ES-I3 (cell line): ENCODE results near the gene USP46.

Experiments used
- H3K36me3 ChIP-seq: 2 replicates; pipeline ENCODE4 v1.6.1; 2013; ENCODE audit warnings: mild to moderate bottlenecking, low read length, control low read depth, moderate library complexity; ENCODE audit not compliant: insufficient read depth
- H3K4me1 ChIP-seq: 2 replicates; pipeline ENCODE4 v1.6.1; 2013; ENCODE audit warnings: mild to moderate bottlenecking, control low read depth, low read length; ENCODE audit not compliant: insufficient read depth
- H3K9ac ChIP-seq: 2 replicates; pipeline ENCODE4 v1.6.1; 2013; ENCODE audit warnings: low read depth, mild to moderate bottlenecking, low read length, moderate library complexity
- H3K9me3 ChIP-seq: 2 replicates; pipeline ENCODE4 v1.6.1; 2013; ENCODE audit warnings: mild to moderate bottlenecking, low read length, moderate library complexity; ENCODE audit not compliant: control insufficient read depth, insufficient read depth

USP46 gene

GRCh38 chr4:52560844-52561280, 98.2 kb downstream of the USP46 start:
- H3K36me3 ChIP-seq: no peaks in the 10 kb centered on the region
- H3K9me3 ChIP-seq: no peaks in the 10 kb centered on the region
- no peaks in the 10 kb centered on the region for H3K4me1 ChIP-seq
- H3K9ac ChIP-seq: no peak overlapping the region

DNA sequence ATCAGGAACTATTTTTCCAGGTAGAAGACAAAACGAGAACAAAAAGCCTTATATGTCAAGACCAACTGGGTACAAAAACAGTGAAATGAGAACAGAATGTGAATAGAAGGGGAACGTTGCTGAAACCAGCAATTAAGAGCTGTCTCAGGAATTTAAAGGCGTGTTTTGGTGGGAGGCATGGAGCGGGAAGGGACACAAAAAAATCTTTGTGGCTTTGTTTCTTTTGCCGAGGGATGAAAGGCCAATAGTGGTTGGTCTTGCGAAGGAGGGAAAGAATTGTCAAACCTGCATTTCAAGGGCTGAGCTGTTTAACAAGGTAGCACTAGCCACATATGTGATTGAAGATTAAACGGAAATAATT, 103.8 kb downstream of the USP46 start:
- Histone ChIP-seq H3K36me3 (no peaks in the 10 kb centered on the region), H3K9me3 (no peaks in the 10 kb centered on the region), H3K9ac (no peak overlapping the region), H3K4me1 (0 out of 2 replicates have a peak, but pooled peaks cover 3% of the 10 kb centered on the region)

- H3K9ac ChIP-seq: no peak overlapping the region
- H3K4me1 ChIP-seq: peaks cover 3% of the 10 kb centered on the region; the same call in 1 of the 2 replicates
- no peaks in the 10 kb centered on the region for H3K9me3 ChIP-seq
- no peaks in the 10 kb centered on the region for H3K36me3 ChIP-seq
These were observed 104.3 kb downstream of the USP46 start for GRCh38 chr4:52554612-52555355.

DNA sequence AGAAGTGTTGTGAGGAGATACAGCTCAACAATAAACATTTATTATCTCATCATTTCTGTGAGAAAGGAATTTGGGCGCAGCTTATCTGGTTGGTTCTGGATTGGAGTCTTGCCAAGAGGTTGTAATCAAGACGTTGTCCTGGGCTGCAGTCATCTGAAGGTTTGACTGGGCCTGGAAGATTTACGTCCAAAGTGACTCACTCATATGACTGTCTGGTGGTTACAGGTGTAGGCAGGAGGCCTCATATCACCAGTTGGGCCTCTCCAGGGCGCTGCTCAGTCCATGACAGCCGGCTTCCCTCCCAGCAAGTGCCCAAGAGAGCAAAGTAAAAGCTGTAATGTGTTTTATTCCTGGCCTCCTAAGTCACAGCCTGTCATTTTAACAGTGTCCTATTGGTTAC, 106.3 kb downstream of the USP46 start:
- no peak overlapping the region for H3K9ac ChIP-seq
- H3K36me3 ChIP-seq: no peaks in the 10 kb centered on the region
- peaks cover 3% of the 10 kb centered on the region; the same call in 1 of the 2 replicates for H3K4me1 ChIP-seq
- H3K9me3 ChIP-seq: no peaks in the 10 kb centered on the region

GRCh38 chr4:52551487-52551886, 107.6 kb downstream of the USP46 start:
- Histone ChIP-seq H3K36me3 (no peaks in the 10 kb centered on the region), H3K4me1 (peaks cover 3% of the 10 kb centered on the region; the same call in 1 of the 2 replicates), H3K9me3 (no peaks in the 10 kb centered on the region), H3K9ac (no peak overlapping the region)

DNA sequence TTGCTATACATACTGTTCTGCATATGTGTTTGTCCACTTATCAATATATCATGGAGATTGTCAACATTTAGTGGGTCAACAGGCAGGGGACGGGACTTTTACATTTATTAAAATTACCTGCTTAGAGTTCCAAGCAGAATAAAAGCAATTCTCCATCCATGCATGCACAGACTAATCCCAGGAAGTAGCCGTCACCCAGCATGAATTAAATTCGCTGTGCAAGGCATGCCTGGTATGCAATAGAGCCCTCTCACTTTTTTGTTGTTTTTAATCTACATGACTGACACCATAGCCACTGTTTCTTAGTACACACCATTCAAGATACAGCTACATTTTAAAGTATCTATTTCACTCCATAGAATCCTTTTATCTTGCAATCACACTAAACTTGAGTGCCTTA, 108.9 kb downstream of the USP46 start:
- no peaks in the 10 kb centered on the region for H3K36me3 ChIP-seq

GRCh38 chr4:52548818-52549570, 110.1 kb downstream of the USP46 start:
- Histone ChIP-seq H3K4me1 (no peaks in the 10 kb centered on the region; the same call in 1 of the 2 replicates), H3K9me3 (no peaks in the 10 kb centered on the region), H3K9ac (no peak overlapping the region; the same call in 1 of the 2 replicates), H3K36me3 (no peaks in the 10 kb centered on the region)

More for the DNA sequence above, 108.9 kb downstream of the USP46 start:
- Histone ChIP-seq H3K9me3 (no peaks in the 10 kb centered on the region), H3K9ac (no peak overlapping the region), H3K4me1 (peaks cover 3% of the 10 kb centered on the region; the same call in 1 of the 2 replicates)

- H3K9ac ChIP-seq: no peak overlapping the region
- no peaks in the 10 kb centered on the region for H3K9me3 ChIP-seq
- H3K4me1 ChIP-seq: no peaks in the 10 kb centered on the region; the same call in 1 of the 2 replicates
- no peaks in the 10 kb centered on the region for H3K36me3 ChIP-seq
These were observed 112.7 kb downstream of the USP46 start for GRCh38 chr4:52546449-52546848.

- Histone ChIP-seq H3K4me1 (no peaks in the 10 kb centered on the region; the same call in 1 of the 2 replicates), H3K9ac (no peak overlapping the region)
These were observed 113.7 kb downstream of the USP46 start for GRCh38 chr4:52545099-52546069.

More at GRCh38 chr4:52545099-52546069, 113.7 kb downstream of the USP46 start:
- H3K9me3 ChIP-seq: no peaks in the 10 kb centered on the region
- H3K36me3 ChIP-seq: no peaks in the 10 kb centered on the region
